ENCODE data around the gene FER1L5.

DNA sequence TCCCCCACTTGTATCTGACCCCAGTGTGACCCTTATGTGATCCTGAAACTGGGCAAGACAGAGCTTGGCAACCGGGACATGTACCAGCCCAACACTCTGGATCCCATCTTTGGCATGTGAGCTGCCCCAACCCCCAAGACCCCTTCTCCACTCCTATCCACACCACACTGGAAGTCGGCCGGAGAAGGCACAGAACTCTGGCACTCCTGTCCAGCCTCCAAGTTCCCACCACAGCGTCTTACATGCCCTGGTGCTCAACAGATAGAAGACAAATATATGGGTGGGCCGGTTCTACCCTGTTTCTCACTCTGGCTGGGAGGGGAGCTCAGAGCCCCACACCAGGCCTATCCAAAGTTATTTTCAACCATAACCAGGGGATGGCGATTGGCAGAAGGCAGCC, 56.5 kb downstream of the FER1L5 start:
- TF ChIP-seq, protein P1, sequence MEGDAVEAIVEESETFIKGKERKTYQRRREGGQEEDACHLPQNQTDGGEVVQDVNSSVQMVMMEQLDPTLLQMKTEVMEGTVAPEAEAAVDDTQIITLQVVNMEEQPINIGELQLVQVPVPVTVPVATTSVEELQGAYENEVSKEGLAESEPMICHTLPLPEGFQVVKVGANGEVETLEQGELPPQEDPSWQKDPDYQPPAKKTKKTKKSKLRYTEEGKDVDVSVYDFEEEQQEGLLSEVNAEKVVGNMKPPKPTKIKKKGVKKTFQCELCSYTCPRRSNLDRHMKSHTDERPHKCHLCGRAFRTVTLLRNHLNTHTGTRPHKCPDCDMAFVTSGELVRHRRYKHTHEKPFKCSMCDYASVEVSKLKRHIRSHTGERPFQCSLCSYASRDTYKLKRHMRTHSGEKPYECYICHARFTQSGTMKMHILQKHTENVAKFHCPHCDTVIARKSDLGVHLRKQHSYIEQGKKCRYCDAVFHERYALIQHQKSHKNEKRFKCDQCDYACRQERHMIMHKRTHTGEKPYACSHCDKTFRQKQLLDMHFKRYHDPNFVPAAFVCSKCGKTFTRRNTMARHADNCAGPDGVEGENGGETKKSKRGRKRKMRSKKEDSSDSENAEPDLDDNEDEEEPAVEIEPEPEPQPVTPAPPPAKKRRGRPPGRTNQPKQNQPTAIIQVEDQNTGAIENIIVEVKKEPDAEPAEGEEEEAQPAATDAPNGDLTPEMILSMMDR (conservative IDR thresholded peaks at IDR 0.05 in 1 of 2, IDR thresholded peaks at IDR 0.05 in 1 of 2; ENCODE audit: low read depth in 1 of 2, low read length in 2 of 2), result no peak
- TF ChIP-seq EZH2 (IDR thresholded peaks at IDR 0.05; ENCODE audit: low read length, missing control alignments), result no peak

All from fibroblast of lung (primary cell).